HG03571 (cell line): ENCODE data around the gene ZNF180.
"Not testable (repeated sequence)": the region's sequence is repeated elsewhere in the genome, so short reads cannot be mapped to it uniquely, and the experiment has no call there.

Experiments
- ATAC-seq: cut with Tn5 transposase; IDR thresholded peaks from one replicate; pipeline ENCODE4 v1.9.1; 2021; ENCODE audit not compliant: unreplicated experiment

The ZNF180 gene

DNA sequence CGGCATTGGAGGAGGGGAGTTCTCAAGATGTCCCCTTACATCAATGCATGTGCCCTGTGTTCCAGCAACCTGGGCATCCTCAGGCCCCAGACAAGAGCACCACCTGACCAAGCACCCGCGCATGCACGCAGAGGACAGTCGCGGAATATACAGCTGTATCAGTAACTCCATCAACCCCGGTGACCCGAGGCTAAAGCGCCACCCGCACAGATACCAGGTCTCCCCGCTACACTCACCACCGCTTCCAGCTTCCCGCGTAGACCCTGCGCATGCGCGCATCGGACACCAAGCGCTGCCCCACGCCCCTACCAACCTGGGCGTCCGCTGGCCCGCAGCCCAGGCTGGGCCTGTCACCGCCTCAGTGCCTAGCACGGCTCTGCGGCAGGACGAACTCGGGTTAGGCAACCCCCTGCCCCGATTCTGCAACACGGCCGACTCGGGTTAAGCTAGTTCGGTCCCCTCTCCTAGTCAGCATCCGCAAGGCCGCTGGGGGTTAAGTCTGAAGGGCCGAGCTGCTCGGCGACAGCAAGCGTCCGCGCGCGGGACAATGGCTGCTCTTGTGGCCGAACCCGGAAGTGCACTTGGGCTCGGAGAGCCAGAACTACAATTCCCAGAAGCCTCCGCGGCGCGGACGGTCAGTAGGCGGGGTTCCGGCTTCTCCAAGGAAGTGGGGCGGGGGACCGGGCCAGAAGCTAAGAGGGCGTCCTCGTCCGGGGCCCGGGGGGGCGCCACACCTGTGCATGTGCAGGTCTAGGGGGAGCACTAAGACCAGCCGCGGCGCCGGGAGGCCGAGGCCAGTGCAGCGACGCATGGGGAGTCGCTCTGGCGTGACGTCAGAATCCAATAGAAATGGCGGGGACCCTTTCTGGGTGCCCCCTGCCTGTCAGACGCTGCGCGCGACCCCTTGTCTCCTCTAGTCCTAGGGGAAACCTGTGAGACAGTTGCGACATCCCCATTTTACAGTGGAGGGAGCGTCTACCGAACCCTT is at the start of gene ZNF180:
Gene ZNF180, minus strand, starts transcription at position 561 of the 988 bp plus-strand sequence. CDS start 3,188 bp downstream, outside the sequence.
- peak; percentile 90 for ATAC-seq

GRCh38 chr19:44549507-44549906 is 49.2 kb upstream of the ZNF180 start:
- no peak for ATAC-seq

GRCh38 chr19:44548736-44549135 is 48.4 kb upstream of the ZNF180 start:
- ATAC-seq: no peak

DNA sequence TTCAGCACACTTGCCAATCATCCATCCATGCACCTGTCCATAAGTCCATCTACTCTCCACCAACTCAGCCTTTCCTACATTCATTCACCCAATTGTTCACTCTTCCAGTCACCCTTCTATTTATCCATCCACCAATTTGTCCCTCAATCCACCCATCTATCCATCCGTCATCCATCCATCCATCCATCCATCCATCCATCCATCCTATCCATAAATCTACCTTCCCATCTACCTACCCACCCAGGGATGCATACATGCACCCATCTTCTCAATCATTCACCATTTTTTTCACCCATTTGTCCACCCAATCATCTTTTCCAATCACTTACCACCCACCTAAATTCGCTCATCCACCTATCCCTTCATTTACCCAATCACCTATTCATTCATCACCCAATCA is 43.7 kb upstream of the ZNF180 start:
- ATAC-seq: no peak

DNA sequence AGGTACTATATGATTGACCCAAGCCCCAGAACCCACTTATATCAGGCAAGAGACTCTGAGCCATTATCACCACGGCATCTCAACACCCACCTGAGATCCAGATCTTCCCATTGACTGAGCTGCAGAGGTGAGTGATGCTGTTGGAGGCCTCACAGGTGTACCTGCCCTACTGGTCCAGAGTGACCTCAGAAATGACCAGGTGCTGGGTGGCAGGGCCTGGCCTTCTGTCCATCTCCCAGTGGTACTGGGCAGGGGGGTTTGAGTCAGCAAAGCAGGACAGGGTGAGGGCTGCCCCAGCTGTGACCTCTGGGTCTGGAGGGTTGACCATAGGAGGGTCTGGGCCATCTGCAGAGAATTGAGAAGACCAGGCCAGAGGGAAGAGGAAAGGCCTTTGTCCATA is 42.3 kb upstream of the ZNF180 start:
- no peak for ATAC-seq

DNA sequence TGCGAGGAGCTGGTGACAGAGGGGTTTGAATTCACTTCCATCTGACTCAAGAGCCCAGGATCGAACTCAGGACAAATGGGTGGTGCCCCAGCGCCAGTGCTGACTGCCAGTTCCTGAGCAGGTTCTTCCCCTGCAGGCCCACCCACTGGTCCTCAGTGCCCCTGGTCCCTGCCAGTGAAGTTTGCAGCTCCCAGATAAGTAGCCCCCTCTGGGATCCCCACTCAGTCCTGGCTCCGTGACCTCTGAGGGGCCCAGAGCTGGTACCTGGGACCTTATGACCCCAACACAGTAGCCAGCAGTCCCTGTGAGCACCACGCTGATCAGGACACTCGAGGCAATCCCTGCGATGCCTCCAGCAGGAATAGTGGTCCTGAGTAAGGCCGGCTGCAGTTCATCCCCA is 40.4 kb upstream of the ZNF180 start:
- no peak for ATAC-seq

DNA sequence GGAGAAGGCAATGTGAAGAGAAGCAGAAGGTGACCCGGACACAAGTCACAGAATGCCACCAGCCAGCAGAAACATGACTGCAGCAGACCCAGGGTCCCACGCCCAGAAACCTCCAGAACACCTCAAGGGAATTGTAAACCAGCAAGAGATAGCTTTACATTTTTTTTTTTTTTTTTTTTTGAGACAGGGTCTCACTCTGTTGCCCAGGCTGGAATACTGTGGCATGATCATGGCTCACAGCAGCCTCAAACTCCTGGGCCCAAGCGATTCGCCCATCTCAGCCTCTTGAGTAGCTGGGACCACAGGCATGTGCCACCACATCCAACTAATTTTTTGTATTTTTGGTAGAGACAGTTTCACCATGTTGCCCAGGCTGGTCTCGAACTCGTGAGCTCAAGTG is 39.7 kb upstream of the ZNF180 start:
- no peak for ATAC-seq

DNA sequence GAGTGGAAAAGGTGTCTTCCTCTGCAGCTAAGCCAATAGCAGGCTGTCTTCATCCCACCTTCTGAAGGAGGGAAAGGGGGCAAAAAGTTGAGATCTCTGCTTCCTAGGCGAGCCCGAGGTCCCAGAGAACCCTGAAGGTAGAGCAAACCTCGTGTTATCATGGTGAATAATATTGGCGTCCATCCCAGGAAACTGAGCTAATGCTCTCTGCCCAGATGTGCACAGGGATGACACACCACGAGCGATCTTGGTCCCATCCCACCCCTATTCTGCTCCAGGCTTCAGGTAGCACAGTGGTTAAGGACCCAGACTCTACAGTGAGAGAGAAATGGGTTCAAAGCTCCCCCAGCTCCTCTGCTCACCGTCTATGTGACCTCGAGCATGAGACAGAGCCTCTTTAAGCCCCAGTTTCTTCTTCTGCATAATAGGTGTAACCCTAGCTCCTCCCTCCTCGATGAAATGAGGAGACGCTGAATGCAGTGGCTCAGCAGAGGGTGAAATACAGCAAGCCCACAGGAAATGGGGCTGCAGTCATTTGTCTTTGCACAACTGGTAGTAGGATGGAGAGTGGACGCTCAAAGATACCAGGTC is 39.0 kb upstream of the ZNF180 start:
- no peak for ATAC-seq

DNA sequence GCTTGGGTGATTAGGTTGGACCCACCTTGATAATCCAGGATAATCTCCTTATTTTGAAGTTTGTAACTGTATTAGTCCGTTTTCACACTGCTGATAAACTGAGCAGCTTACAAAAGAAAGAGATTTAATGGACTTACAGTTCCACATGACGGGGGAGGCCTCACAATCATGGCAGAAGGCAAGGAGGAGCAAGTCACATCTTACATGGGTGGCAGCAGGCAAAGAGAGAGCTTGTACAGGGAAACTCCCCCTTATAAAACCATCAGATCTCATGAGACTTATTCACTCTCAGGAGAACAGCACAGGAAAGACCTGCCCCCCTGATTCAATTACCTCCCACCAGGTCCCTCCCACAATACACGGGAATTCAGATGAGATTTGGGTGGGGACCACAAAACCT is 35.0 kb upstream of the ZNF180 start:
- ATAC-seq: not testable (repeated sequence)

- no peak for ATAC-seq
Observed at GRCh38 chr19:44532819-44533218, 32.5 kb upstream of the ZNF180 start.

- ATAC-seq: no peak
Observed at GRCh38 chr19:44530777-44531176, 30.5 kb upstream of the ZNF180 start.

DNA sequence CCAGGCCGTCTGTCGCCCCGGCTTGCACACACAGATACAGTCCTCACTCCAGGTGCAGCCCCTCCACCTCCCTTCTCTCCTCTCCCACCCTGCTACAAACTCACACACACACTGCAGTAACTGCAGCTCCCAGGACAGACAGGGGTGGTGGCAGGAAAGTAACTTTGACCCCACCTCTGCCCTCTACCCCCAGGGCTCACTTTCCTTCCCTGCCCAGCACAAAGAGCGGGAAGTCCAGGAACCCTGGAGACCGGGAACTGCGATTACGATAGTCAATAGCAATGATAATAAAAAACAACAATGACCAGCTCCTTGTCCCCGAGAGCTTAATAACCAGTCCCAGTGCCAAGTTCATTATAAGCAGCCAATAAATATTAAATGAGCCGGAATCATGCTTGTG is 29.2 kb upstream of the ZNF180 start, which contains the start of gene CEACAM20:
Gene CEACAM20, minus strand, starts transcription at position 140 of the 400 bp plus-strand sequence. CDS start 166 bp downstream, outside the sequence.
- ATAC-seq: no peak

DNA sequence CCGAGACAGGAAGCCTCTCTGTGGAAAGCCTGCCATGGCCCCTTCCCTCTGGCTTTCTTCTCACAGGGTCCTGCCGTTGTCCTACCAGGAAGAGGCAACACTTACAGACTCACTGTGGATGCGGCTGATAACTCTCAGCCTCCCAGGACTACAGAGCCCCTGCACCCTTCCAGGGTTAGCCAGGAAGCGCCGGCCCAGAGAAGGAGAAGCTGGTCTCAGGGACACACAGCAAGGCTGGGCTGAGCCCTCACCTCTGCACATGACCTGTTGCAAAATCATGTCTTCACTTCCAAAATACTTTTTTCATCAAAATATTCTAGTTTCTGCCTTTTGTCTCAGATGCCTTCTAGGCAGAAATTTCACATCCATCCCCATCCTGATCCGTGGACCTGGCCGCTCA is 27.2 kb upstream of the ZNF180 start:
- no peak for ATAC-seq

- ATAC-seq: no peak
Observed at GRCh38 chr19:44525721-44526430, 25.6 kb upstream of the ZNF180 start.

DNA sequence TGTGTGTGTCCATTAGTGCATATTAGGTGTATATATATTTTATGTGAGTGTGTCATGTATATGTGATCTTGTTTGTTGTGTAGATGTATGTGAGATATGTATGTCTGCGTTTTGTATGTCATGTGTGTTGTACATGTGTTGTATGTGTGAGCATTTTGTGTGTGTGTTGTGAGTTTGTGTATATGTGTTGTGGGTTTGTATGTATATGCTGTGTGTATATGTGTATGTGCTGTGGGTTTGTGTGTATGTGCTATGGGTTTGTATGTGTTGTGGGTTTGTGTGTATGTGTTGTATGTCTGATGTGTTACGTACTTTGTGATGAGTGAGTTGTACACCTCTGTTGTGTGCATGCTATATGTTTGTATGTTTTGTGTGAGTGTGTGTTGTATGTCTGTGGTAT is 21.0 kb upstream of the ZNF180 start:
- ATAC-seq: no peak

- ATAC-seq: no peak
Observed at GRCh38 chr19:44517146-44517545, 16.8 kb upstream of the ZNF180 start.

DNA sequence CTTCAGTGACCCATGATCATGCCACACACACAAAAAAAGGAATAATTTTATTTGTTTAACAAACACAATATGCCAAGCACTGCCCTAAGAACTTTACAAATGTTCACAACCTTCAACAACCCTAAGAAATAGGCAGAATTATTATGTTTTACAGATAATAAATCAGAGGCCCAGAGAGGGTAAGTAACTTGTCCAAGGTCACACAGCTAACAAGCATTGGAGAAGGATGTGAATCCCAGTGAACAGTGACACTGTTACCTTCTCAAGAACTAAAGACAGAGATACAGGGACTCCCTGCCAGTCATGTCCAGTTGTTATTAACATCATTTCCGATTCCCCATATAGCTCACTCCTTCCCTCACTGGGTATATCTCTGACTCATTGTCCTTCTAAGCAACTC is 15.6 kb upstream of the ZNF180 start:
- no peak for ATAC-seq

- ATAC-seq: no peak
Observed at GRCh38 chr19:44515031-44515430, 14.7 kb upstream of the ZNF180 start.

- ATAC-seq: no peak
Observed at GRCh38 chr19:44512326-44513298, 12.3 kb upstream of the ZNF180 start.

- ATAC-seq: no peak
Observed at GRCh38 chr19:44509478-44509877, 9.2 kb upstream of the ZNF180 start.
